ENCODE measurements around the gene SLC6A6.

DNA sequence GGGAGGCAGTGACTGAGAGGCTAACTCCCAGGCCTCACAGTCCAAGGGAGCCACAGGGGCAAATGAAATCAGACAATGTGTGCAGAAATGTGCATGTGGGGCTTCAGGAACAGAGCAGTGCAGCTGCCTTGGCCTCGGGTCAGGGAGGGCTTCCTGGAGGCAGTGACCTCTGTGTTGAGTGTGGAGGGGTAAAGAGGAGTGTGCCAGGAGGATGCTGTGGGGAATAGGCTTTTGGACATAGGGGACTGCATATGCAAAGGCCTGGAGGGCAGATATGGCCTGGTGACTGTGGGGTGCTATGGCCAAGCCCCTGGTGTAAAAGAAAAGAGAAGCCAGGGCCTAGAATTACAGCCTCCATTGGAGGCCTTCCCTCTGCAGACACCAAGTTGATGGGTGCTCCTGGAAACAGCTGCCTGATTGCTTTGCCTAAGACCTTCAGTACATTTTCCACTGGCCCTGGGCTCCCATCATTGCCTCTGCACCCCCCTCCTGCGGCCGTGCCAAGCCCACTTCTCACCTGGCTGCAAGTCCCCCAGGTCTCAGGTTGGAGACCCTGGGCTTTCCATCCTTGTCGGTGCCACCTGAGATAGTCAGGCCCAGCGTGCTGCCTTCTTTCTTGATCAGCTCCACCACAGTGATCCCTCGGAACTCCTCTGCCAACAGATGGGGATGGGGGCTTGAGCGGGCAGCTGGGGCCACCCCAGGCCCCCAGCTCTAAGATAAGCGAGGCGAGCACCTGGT, 122.7 kb downstream of the SLC6A6 start:
- TF ChIP-seq, protein P1, sequence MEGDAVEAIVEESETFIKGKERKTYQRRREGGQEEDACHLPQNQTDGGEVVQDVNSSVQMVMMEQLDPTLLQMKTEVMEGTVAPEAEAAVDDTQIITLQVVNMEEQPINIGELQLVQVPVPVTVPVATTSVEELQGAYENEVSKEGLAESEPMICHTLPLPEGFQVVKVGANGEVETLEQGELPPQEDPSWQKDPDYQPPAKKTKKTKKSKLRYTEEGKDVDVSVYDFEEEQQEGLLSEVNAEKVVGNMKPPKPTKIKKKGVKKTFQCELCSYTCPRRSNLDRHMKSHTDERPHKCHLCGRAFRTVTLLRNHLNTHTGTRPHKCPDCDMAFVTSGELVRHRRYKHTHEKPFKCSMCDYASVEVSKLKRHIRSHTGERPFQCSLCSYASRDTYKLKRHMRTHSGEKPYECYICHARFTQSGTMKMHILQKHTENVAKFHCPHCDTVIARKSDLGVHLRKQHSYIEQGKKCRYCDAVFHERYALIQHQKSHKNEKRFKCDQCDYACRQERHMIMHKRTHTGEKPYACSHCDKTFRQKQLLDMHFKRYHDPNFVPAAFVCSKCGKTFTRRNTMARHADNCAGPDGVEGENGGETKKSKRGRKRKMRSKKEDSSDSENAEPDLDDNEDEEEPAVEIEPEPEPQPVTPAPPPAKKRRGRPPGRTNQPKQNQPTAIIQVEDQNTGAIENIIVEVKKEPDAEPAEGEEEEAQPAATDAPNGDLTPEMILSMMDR (conservative IDR thresholded peaks at IDR 0.05 in 1 of 2, IDR thresholded peaks at IDR 0.05 in 1 of 2; ENCODE audit: low read depth in 1 of 2, low read length in 2 of 2), result no peak
- TF ChIP-seq EZH2 (IDR thresholded peaks at IDR 0.05; ENCODE audit: low read length, missing control alignments), result no peak
